ENCODE results near the gene CRYAA.

GRCh38 chr21:43204638-43205037, 35.8 kb downstream of the CRYAA start:
- TF ChIP-seq CTCF (IDR thresholded peaks at IDR 0.05; ENCODE audit: low read depth, low read length) (no peak), EZH2phosphoT487 (IDR thresholded peaks at IDR 0.05; ENCODE audit: low read depth) (no peak)

Measured in OCI-LY3 (cell line).